ENCODE results near the gene SMC6.

SMC6 gene

DNA sequence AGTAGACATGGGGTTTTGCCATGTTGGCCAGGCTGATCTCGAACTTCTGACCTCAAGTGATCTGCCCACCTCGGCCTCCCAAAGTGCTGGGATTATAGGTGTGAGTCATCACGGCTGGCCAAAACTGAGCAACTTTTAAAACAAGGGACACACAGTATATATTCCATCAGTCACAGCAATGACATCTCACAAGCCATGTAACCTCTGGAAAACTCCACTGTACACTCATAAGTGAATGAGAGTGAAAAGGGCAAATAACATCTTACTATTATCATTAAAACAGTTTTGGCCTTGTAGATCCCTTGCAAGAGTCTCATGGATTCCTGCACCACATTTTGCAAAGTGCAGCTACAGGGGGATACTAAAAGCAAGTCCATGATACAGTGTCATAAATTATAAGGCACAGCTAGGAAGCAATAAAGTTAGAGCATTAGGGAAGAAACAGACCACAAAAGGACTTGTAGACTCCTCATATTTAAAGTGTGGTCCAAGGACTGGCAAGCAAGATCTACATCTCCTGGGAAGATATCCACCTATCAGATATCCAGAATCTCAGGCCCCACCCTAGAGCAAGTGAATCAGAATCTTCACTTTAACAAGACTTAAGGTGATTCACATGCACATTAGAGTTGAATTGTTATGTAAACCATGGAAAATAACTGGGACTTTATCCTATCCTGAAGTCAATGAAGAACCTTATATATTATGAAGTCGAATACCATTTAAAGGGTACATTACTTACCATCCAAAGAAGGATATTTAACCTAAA, 5.7 kb downstream of the SMC6 start:
- TF ChIP-seq, protein P1, sequence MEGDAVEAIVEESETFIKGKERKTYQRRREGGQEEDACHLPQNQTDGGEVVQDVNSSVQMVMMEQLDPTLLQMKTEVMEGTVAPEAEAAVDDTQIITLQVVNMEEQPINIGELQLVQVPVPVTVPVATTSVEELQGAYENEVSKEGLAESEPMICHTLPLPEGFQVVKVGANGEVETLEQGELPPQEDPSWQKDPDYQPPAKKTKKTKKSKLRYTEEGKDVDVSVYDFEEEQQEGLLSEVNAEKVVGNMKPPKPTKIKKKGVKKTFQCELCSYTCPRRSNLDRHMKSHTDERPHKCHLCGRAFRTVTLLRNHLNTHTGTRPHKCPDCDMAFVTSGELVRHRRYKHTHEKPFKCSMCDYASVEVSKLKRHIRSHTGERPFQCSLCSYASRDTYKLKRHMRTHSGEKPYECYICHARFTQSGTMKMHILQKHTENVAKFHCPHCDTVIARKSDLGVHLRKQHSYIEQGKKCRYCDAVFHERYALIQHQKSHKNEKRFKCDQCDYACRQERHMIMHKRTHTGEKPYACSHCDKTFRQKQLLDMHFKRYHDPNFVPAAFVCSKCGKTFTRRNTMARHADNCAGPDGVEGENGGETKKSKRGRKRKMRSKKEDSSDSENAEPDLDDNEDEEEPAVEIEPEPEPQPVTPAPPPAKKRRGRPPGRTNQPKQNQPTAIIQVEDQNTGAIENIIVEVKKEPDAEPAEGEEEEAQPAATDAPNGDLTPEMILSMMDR (IDR thresholded peaks at IDR 0.05; ENCODE audit: extremely low read depth, insufficient read depth, missing control alignments) = no peak
- DNase-seq (ENCODE audit: low spot score) = no peak
- in situ Hi-C loops (cut with MboI; ENCODE audit: low pct_unique_long_range_greater_than_20kb, low sequenced_read_pairs, unreplicated experiment) = no loop called here

DNA sequence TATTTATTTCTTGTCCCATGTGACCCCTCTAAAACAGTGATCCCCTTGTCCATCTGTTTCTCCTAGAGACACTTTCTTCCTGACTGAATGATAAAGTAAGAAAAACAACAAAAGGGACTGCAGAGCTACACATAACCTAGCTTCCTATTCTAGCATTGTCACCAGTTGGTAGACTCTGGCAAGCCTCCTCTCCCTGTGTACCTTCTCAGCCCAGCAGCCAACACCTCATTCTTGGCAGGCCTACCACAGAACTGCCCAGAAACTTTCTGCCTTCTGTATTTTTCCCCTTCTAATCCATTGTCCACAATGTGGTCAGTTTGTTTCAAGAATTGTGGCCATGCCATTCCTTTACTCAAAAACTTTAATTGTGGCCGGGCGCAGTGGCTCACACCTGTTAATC, 13.4 kb downstream of the SMC6 start:
- no peak for DNase-seq (ENCODE audit: low spot score)
- in situ Hi-C loops (cut with MboI; ENCODE audit: low pct_unique_long_range_greater_than_20kb, low sequenced_read_pairs, unreplicated experiment) = no loop called here
- TF ChIP-seq, protein P1 (IDR thresholded peaks at IDR 0.05; ENCODE audit: extremely low read depth, insufficient read depth, missing control alignments) = no peak

DNA sequence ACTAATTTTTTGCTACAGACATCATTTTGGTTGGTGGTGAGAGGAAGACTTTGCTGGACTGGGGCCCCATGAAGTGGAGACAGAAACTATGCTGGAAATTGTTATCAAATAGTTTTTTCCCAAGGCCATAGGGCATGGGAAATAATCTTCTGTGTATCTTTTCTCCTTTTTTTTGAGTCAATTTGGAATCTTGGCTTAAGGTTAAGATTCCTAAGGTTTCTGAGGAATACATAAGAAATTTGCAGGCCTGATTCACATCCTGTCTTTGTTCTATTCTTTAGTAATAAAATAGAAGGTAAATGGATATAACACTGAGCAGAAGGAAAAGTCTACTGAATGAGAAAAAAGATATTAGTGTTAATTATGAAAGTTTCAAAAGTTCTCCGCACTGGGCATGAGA, 16.6 kb downstream of the SMC6 start:
- TF ChIP-seq, protein P1 (IDR thresholded peaks at IDR 0.05; ENCODE audit: extremely low read depth, insufficient read depth, missing control alignments) = no peak
- in situ Hi-C loops (cut with MboI; ENCODE audit: low pct_unique_long_range_greater_than_20kb, low sequenced_read_pairs, unreplicated experiment) = no loop called here
- DNase-seq (ENCODE audit: low spot score) = no peak

DNA sequence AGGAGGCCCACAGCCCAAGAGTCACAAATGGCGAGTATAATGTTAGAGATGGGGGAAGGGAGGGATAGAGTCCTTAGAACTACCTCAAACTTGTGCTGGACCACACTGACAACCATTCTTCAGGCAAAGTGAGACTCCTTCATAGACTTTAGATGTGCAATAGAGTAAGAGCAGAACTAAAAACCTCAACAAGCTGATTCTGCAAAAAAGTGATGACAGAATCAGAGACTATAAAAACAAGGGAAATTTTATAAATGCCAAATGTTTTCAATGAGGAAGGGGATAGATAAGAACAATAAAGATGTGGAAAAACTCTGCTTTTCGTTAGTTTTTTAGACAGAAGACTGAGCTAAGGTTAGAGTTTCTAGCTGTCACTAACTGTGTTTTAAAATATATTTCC, 17.7 kb downstream of the SMC6 start:
- TF ChIP-seq, protein P1 (IDR thresholded peaks at IDR 0.05; ENCODE audit: extremely low read depth, insufficient read depth, missing control alignments) = no peak
- no peak for DNase-seq (ENCODE audit: low spot score)
- in situ Hi-C loops (cut with MboI; ENCODE audit: low pct_unique_long_range_greater_than_20kb, low sequenced_read_pairs, unreplicated experiment) = no loop called here

DNA sequence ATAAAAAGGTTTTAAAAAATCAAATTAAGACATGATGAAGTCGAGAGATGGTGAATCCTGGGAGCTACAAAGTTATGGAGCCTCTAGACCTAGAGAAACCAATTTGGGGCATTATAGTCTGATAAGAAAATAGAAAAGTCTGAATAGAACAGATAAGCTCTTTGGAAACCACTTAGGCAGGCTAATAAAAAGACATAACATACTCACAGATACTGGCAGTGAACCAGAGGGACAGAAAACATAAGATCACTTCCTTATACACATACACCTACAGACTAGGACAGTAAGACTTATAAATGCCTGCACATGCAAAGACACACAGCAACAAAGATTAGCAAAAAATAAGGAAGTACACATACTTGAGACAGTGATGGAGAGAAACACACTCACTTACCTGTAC, 20.0 kb downstream of the SMC6 start:
- no peak for DNase-seq (ENCODE audit: low spot score)
- in situ Hi-C loops (cut with MboI; ENCODE audit: low pct_unique_long_range_greater_than_20kb, low sequenced_read_pairs, unreplicated experiment) = no loop called here
- TF ChIP-seq, protein P1 (IDR thresholded peaks at IDR 0.05; ENCODE audit: extremely low read depth, insufficient read depth, missing control alignments) = no peak

DNA sequence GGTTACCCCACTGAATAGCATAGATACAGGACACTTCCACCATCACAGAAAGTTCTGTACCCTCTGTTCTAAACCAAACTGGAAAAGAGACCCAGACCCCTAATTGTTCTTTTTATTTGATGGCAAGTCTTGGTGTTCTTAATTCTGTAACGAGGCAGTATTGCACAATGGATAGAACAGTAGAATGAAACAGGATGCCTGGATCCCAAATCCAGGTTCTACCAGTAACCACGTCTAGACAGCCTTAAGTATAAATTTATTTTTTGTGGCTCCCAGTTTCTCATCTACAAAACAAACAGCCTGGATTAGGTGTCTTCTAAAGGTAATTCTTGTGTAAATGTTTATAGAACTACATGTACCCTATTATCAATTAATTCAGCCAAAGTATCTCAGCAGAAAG, 23.7 kb downstream of the SMC6 start:
- TF ChIP-seq, protein P1 (IDR thresholded peaks at IDR 0.05; ENCODE audit: extremely low read depth, insufficient read depth, missing control alignments) = no peak
- in situ Hi-C loops (cut with MboI; ENCODE audit: low pct_unique_long_range_greater_than_20kb, low sequenced_read_pairs, unreplicated experiment) = loop anchor here (10.0 kb wide), 1 partner anchor 105 kb away; no protein-coding TSS in a partner anchor
- DNase-seq (ENCODE audit: low spot score) = no peak

Measured in GM13977 (cell line).